ENCODE data around the gene CDH3.

DNA sequence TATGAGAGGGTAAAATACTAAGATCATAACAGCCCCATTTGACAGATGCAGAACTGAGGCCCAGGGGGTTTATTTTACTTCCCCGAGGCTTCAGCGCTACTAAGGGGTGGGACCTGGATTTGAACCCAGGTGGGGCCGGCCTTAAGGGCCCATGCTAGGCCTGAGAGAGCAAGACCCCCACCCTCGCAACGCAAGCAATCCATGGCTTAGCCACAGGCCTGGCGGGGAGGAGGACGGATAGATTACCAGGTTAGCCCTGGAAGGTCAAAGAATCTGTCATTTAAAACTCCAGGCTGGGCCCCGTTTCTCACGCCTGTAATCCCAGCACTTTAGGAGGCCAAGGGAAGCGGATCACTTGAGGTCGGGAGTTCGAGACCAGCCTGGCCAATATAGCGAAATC, 1.9 kb upstream of the CDH3 start:
- TF ChIP-seq, protein P1, sequence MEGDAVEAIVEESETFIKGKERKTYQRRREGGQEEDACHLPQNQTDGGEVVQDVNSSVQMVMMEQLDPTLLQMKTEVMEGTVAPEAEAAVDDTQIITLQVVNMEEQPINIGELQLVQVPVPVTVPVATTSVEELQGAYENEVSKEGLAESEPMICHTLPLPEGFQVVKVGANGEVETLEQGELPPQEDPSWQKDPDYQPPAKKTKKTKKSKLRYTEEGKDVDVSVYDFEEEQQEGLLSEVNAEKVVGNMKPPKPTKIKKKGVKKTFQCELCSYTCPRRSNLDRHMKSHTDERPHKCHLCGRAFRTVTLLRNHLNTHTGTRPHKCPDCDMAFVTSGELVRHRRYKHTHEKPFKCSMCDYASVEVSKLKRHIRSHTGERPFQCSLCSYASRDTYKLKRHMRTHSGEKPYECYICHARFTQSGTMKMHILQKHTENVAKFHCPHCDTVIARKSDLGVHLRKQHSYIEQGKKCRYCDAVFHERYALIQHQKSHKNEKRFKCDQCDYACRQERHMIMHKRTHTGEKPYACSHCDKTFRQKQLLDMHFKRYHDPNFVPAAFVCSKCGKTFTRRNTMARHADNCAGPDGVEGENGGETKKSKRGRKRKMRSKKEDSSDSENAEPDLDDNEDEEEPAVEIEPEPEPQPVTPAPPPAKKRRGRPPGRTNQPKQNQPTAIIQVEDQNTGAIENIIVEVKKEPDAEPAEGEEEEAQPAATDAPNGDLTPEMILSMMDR (IDR thresholded peaks at IDR 0.05) = no peak
- no peak for TF ChIP-seq POLR2A (IDR thresholded peaks at IDR 0.05)
- no peak for TF ChIP-seq POLR2AphosphoS5 (IDR thresholded peaks at IDR 0.05)
- no peak for TF ChIP-seq EP300 (IDR thresholded peaks at IDR 0.05)
